Right lobe of liver (tissue), 6 donors: ENCODE results near the gene CARNS1. TPM values are rescaled to one million over a fixed set of nuclear protein-coding genes. Genes with fewer than 3 reads are reported as not detected.

ENCODE experiments used
- ATAC-seq, 4 donors: fragments of 200-7000 bp; cut with Tn5 transposase; one replicate each; pipeline ENCODE4 v1.9.1; 2020; ENCODE audit warnings: mild to moderate bottlenecking in 4 of 4, moderate library complexity in 4 of 4
- DNase-seq, 3 donors: peaks; one replicate each; pipeline ENCODE4 v3.0.0-alpha.2; 2020
- H3K27ac ChIP-seq, 3 donors: fragments of 200-600 bp; one replicate each; pipeline ENCODE4 v1.8.0; 2022
- H3K27me3 ChIP-seq, 2 donors: fragments of 200-600 bp; one replicate each; pipeline ENCODE4 v1.8.0; 2022
- H3K36me3 ChIP-seq, 4 donors: fragments of 200-600 bp; sonication (generic) in 1 of 4; one replicate each; pipeline versions ENCODE4 v1.5.1 to v1.8.0; 2017 to 2022; ENCODE audit warnings: control low read depth in 1 of 4
- H3K4me1 ChIP-seq, 4 donors: fragments of 200-600 bp; sonication (generic) in 1 of 4; one replicate each; pipeline versions ENCODE4 v1.5.1 to v1.8.0; 2017 to 2022; ENCODE audit warnings: control low read depth in 1 of 4
- H3K4me3 ChIP-seq, 3 donors: fragments of 200-600 bp; one replicate each; pipeline ENCODE4 v1.8.0; 2022
- H3K9me3 ChIP-seq, 4 donors: fragments of 200-600 bp; sonication (generic) in 1 of 4; one replicate each; pipeline versions ENCODE4 v1.5.1 to v1.8.0; 2017 to 2022; ENCODE audit warnings: control low read depth in 1 of 4
- CTCF ChIP-seq, 4 donors: fragments of 200-600 bp in 3 of 4; fragments of 450-650 bp in 1 of 4; IDR thresholded peaks; one replicate each; pipeline versions ENCODE4 v1.5.1 to v1.8.0; 2016 to 2022; ENCODE audit warnings: antibody characterized with exemption in 4 of 4, mild to moderate bottlenecking in 2 of 4
- POLR2A ChIP-seq: fragments of 450-650 bp; IDR thresholded peaks from one replicate; pipeline ENCODE4 v1.6.1; 2017; ENCODE audit warnings: antibody characterized with exemption, mild to moderate bottlenecking
- WGBS: methylation state at CpG from one replicate; pipeline ENCODE4 v1.1.6; 2018; ENCODE audit warnings: low coverage, low lambda C conversion rate; ENCODE audit not compliant: insufficient coverage; ENCODE audit errors: missing lambda C conversion rate; 5-methylcytosine and 5-hydroxymethylcytosine counted together
- intact Hi-C, 2 donors: fragments of 100-400 bp; cut with DNase I; formaldehyde crosslinking; loops; one replicate each; pipeline versions ENCODE4 v1.11.2 to v1.14.1; 2022
- long read RNA-seq: library from polyadenylated mRNA; unstranded; transcript quantifications from one replicate; pipeline ENCODE4 v2.0.0, GENCODE V29; 2019
- total RNA-seq, 6 experiments: library from RNA; depleted of rRNA in 2 of 6; stranded (reverse); fragments of >200 nt in 2 of 6; fragmentation: NEBNext Ultra II Directional in 3 of 6; extraction: Animal tissue kit (Norgen Biotek cat#: 25700) in 3 of 6; gene quantifications; one replicate each; pipeline versions ENCODE4 v1.1.0 to v1.2.4, GENCODE V29; 2016 to 2023
- donor health status: DM: no; HTN: yes; CAD: no.
- donor health status: DM: no; HTN: no; CAD: no.
- donor health status: DM: no; HTN: no; CAD: no.
- donor health status: DM: no; HTN: yes; CAD: no.
- donor health status: DM: no; HTN: yes; CAD: no.

CARNS1 gene
- under 1 TPM in 5 of 6 experiments, not detected in 1; 0.12 to 0.31 (median 0.22) TPM for total RNA-seq
- long read RNA-seq: 0 reads

DNA sequence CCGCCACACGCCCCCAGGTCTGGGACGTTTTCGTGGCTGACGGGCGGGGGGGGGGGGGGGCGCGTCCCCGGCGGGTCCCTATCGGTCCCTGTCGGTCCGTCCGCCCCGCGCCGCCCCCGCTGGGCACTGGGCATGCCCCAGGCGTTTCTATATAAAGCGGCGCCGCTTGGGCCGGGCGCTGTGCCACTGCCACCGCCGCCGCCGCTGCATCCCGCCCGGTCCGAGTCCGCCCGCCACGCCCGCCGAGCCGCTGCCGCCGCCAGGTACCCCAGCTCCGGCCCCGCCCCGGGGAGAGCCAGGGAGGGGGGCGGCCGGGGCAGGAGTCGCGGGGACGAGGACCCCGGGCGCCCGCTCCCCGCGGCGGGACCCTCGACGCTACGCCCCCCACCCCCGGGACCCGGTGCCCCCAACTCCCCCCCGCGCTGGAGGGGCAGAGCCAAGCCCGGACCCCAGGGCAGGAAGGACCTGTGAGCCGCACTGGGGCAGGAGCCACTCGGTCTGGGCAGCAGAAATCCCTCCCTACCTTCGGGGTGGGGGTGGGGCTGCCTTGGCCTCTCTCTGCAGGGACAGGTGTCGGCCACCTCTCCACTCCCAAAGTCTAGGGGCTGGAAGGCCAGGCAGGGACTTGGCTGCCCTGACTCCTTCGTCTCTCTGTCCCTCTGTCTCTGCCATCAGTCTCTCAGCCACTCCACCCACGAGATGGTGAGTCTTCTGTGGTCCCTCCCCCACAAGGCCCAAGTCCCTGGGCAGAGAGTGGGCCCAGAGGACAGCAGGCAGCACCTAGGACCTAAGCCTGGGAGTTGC lies at the start of gene CARNS1:
Gene CARNS1 (plus strand): TSS at position 178 of the 804 bp plus-strand sequence. CDS start 522 bp downstream, at position 700.
- H3K4me3 ChIP-seq: no peak within 1 kb of the TSS
- peaks cover 0 to 30% (median 11%) of the 10 kb centered on the region in 4 donors for H3K4me1 ChIP-seq
- 0% methylated on average over 3 of the region's 67 CpGs for WGBS
- H3K27me3 ChIP-seq: no peaks in the 10 kb centered on the region
- no peaks in the 10 kb centered on the region for H3K36me3 ChIP-seq
- no peak for ATAC-seq
- no peaks in the 10 kb centered on the region for H3K9me3 ChIP-seq
- H3K27ac ChIP-seq: no peak within 1 kb of the TSS
- DNase-seq: no peak
- no peak for TF ChIP-seq POLR2A
- TF ChIP-seq CTCF (IDR thresholded peaks at IDR 0.05): no peak
- intact Hi-C loops: no loop called here

GRCh38 chr11:67365736-67366444 lies 49.6 kb upstream of the CARNS1 start:
- Histone ChIP-seq H3K27ac (no peak overlapping the region), H3K9me3 (no peaks in the 10 kb centered on the region), H3K4me1 (no peaks in the 10 kb centered on the region), H3K36me3 (no peaks in the 10 kb centered on the region), H3K4me3 (no peak overlapping the region), H3K27me3 (no peaks in the 10 kb centered on the region)
- WGBS: 83% methylated on average over 7 of the region's 14 CpGs
- DNase-seq (no peak), ATAC-seq (no peak)
- intact Hi-C loops: no loop called here
- TF ChIP-seq CTCF (IDR thresholded peaks at IDR 0.05) (no peak), POLR2A (no peak)

DNA sequence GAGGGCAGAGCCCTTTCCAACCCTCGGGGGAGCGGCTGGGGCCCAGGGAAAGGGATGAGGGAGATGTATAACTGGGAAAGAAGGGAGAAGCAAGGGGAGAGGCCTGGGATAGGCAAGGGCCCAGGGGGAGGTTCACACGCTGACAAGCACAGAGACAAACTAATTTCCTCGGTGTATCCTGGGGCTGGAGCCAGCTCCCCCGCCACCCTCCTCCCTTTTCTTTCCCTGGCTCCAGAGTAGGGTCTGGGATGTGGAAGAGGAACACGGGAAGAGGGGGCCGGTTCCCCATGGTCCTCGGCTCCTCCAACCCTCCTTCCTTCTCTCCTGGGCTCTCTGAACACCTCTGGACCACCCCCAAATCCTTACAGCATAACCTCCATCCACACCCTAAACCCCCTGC lies 48.9 kb upstream of the CARNS1 start:
- TF ChIP-seq CTCF (IDR thresholded peaks at IDR 0.05) (no peak), POLR2A (no peak)
- ATAC-seq (no peak), DNase-seq (no peak)
- H3K4me1 ChIP-seq: no peaks in the 10 kb centered on the region
- no peak overlapping the region for H3K27ac ChIP-seq
- no peaks in the 10 kb centered on the region for H3K27me3 ChIP-seq
- no peaks in the 10 kb centered on the region for H3K36me3 ChIP-seq
- intact Hi-C loops: no loop called here
- no peaks in the 10 kb centered on the region for H3K9me3 ChIP-seq
- WGBS: 76% methylated on average over 4 of the region's 8 CpGs
- no peak overlapping the region for H3K4me3 ChIP-seq

DNA sequence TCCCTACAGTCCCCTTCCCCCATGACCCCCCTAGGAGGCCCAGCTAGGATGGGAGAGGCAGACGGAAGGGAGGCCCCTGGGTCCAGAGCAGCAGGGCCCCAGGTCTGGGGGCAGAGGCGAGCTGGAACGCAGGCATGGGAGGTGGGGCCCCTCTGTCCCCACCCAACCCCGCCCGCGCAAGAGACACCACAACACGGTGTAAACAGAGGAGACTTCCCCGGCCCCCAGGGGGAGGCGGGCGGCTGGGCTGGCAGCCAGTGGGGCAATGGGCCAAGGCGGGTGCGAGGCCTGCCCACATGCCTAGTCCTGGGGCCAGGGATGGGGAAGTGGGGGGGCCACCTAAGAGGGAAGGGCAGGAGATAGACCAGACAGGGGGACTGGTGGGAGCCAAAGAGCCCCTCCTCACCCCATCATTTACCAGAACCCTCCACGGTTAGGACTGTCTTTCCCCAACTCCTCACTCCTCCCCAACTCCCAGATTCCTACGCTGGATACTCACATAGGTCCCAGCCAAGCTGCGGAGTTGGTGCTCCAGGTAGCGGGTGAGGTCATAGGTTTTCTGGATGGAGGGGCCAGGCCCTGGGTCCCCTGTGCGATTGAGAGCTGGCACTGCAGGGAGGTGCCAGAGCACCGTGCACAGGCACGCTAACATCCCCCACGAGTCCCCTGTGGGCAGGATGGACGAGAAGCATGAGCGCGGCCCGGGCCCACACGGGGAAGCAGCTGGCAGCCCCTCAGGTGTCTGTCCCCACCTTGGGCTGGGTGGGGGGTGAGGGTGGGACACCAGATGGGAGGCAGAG lies 48.3 kb upstream of the CARNS1 start:
- no peaks in the 10 kb centered on the region for H3K36me3 ChIP-seq
- intact Hi-C loops: no loop called here
- H3K4me1 ChIP-seq: peaks cover 0 to 4% (median 0%) of the 10 kb centered on the region in 4 donors

More for the DNA sequence above, 48.3 kb upstream of the CARNS1 start:
- 77% methylated on average over 9 of the region's 25 CpGs for WGBS
- no peak overlapping the region for H3K4me3 ChIP-seq
- no peak overlapping the region for H3K27ac ChIP-seq
- no peak for DNase-seq
- no peak for TF ChIP-seq POLR2A
- no peak for TF ChIP-seq CTCF (IDR thresholded peaks at IDR 0.05)
- H3K27me3 ChIP-seq: no peaks in the 10 kb centered on the region
- no peak for ATAC-seq
- no peaks in the 10 kb centered on the region for H3K9me3 ChIP-seq
